ENCODE data around the gene CAVIN4.

DNA sequence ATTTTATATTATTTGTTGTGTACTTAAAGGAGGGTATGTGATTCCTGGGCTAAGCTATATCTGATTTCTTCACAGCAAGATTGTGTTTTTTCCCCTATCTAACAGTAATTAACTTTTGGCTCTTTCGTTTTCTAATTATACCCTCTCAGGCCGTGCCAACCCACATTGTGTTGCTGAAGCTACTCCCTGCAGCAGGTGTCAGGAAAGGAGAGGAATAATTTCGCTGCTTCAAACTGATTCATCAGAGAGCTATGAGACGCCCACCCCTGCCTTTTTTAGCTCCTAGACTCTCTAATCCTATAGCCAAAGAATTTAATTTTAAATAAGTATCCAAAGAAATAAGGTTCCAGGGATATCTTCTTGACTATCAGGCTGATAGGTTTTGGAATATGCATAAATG, 3.8 kb downstream of the CAVIN4 start:
- TF ChIP-seq EZH2phosphoT487 (IDR thresholded peaks at IDR 0.05; ENCODE audit: insufficient read depth, low read depth): no peak
- TF ChIP-seq EZH2 (IDR thresholded peaks at IDR 0.05; ENCODE audit: insufficient read depth, poor library complexity, severe bottlenecking): no peak

All from GM23248 (cell line).